ENCODE data around the gene MED13L. TPM values are rescaled to one million over a fixed set of nuclear protein-coding genes. Genes with fewer than 3 reads are reported as not detected.

The MED13L gene
- total and polyA plus RNA-seq, 2 of the 8 experiments (the other 6 are each of a cell fraction or from before 2014, with no cell fraction given) = 15.9 to 51.7 TPM

DNA sequence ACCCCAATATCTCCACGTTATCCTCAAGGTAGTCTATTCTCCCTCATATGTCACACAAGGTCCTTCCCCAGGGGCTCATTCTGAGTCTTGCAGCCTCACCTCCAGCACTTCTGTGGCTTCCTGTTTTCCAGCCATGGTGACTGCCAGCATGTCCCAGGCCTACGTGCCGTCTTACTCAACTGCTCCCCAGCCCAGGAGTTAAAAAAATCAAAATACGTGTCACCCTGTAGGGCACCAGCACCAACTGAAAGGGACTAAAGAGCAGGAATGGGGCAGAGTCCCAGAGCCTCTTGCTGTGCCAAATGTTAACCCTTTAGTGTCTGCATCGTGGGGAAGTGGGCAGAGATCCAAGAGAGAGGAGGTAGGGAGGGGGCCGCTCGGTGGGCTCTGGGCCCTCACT, 37.0 kb upstream of the MED13L start:
- Histone ChIP-seq H3K27me3 (replicated peaks in 1 of 4; ENCODE audit: control insufficient read depth in 3 of 4, extremely low read depth in 1 of 4, insufficient read depth in 3 of 4, low read length in 3 of 4) (no peaks in the 10 kb centered on the region), H3K18ac (ENCODE audit: extremely low read depth, low read length) (no peak overlapping the region), H2AFZ (ENCODE audit: low read length) (0 out of 2 replicates have a peak overlapping the region, but pooled peaks have one; percentile 63), H3K23ac (ENCODE audit: insufficient read length) (no peak overlapping the region), H2AK5ac (ENCODE audit: low read depth, low read length) (no peak overlapping the region), H3K79me1 (ENCODE audit: low read depth, low read length) (no peaks in the 10 kb centered on the region), H4K5ac (ENCODE audit: insufficient read length, low read depth, low read length) (no peak overlapping the region), H2BK12ac (ENCODE audit: low read depth, low read length) (no peak overlapping the region), H3K4me1 (replicated peaks in 1 of 4; ENCODE audit: control insufficient read depth in 3 of 4, insufficient read depth in 4 of 4, low read length in 3 of 4) (peaks cover 0 to 3% (median under 1%) of the 10 kb centered on the region in 4 experiments; a peak in 3 of 7 replicates), H4K20me1 (replicated peaks in 1 of 2; ENCODE audit: control insufficient read depth in 1 of 2, insufficient read depth in 2 of 2, low read length in 2 of 2) (no peaks in the 10 kb centered on the region), H3K27ac (ENCODE audit: low read depth, low read length) (no peak overlapping the region), H3K36me3 (ENCODE audit: control insufficient read depth in 2 of 4, insufficient read depth in 4 of 4, low read length in 3 of 4) (no peaks in the 10 kb centered on the region), H2BK20ac (ENCODE audit: low read length) (no peak overlapping the region), H2BK5ac (ENCODE audit: low read depth, low read length) (no peak overlapping the region), H2BK120ac (replicated peaks; ENCODE audit: low read depth, low read length) (no peak overlapping the region), H2BK15ac (ENCODE audit: low read length) (no peak overlapping the region), H3K56ac (replicated peaks; ENCODE audit: insufficient read length, low read depth, low read length) (no peak overlapping the region), H3K4me3 (ENCODE audit: extremely low read depth in 1 of 4, insufficient read depth in 2 of 4, low read depth in 3 of 4, low read length in 4 of 4) (no peak overlapping the region), H3K79me2 (ENCODE audit: control insufficient read depth in 1 of 2, insufficient read depth in 2 of 2, low read length in 2 of 2) (no peaks in the 10 kb centered on the region), H3K9me3 (ENCODE audit: insufficient read depth in 2 of 2, low read depth in 1 of 2, low read length in 1 of 2) (0 out of 4 replicates have a peak, but pooled peaks cover 0 to 4% of the 10 kb centered on the region in 2 experiments), H4K91ac (replicated peaks; ENCODE audit: insufficient read length, low read length) (no peak overlapping the region), H3K9ac (replicated peaks in 1 of 4; ENCODE audit: extremely low read depth in 1 of 4, low read depth in 3 of 4, low read length in 3 of 4) (no peak overlapping the region), H3K14ac (ENCODE audit: insufficient read length) (no peak overlapping the region), H4K8ac (ENCODE audit: extremely low read depth, insufficient read depth, low read length) (no peak overlapping the region), H3K4me2 (ENCODE audit: insufficient read depth in 1 of 2, low read depth in 2 of 2, low read length in 2 of 2) (no peak overlapping the region; a peak in 1 of 4 replicates), H3K4ac (replicated peaks; ENCODE audit: insufficient read length, low read depth, low read length) (no peak overlapping the region), H3K23me2 (ENCODE audit: low read depth, low read length) (no peaks in the 10 kb centered on the region; the same call in 1 of the 2 replicates)
- FAIRE-seq (no peak), DNase-seq (ENCODE audit: low read depth in 1 of 2, low spot score in 2 of 2) (no peak)
- TF ChIP-seq POLR2A (IDR thresholded peaks at IDR 0.05; ENCODE audit: control extremely low read depth in 1 of 2, low read depth in 2 of 2, low read length in 2 of 2) = no peak
- no peak for TF ChIP-seq CTBP2 (IDR thresholded peaks at IDR 0.05; ENCODE audit: borderline replicate concordance, insufficient read depth, insufficient read length, low read length)
- no peak for TF ChIP-seq TAF7 (optimal IDR thresholded peaks at IDR 0.05; ENCODE audit: borderline replicate concordance, low read depth, low read length)
- TF ChIP-seq SIRT6 (IDR thresholded peaks at IDR 0.05; ENCODE audit: low read length) = no peak
- TF ChIP-seq SUZ12 (IDR thresholded peaks at IDR 0.05; ENCODE audit: low read length) = no peak
- TF ChIP-seq RBBP5 (IDR thresholded peaks at IDR 0.05; ENCODE audit: borderline replicate concordance, low read depth, low read length) = no peak
- TF ChIP-seq TBP (IDR thresholded peaks at IDR 0.05; ENCODE audit: low read depth, low read length) = no peak
- TF ChIP-seq POU5F1 (IDR thresholded peaks at IDR 0.05; ENCODE audit: low read depth, low read length) = no peak
- TF ChIP-seq SIN3A (conservative IDR thresholded peaks at IDR 0.05 in 1 of 2, IDR thresholded peaks at IDR 0.05 in 1 of 2; ENCODE audit: low read depth in 1 of 2, low read length in 2 of 2) = no peak
- TF ChIP-seq JUN (IDR thresholded peaks at IDR 0.05; ENCODE audit: low read depth, low read length) = no peak
- ChIA-PET CTCF (ENCODE audit: partially characterized antibody) (no interaction called here), POLR2A (ENCODE audit: partially characterized antibody) (no interaction called here)
- whole genome bisulfite sequencing, 2 experiments (ENCODE audit: extremely low coverage in 1 of 2, insufficient coverage in 1 of 2, insufficient read length in 1 of 2, insufficient replicate concordance in 2 of 2, low coverage in 1 of 2, low lambda C conversion rate in 2 of 2, missing lambda C conversion rate in 1 of 2) = 79% methylated on average over 7 of the region's 7 CpGs; no CpG with 5 or more reads in 1 of the 2 experiments
